ENCODE data around the gene TYW5. TPM values are rescaled to one million over a fixed set of nuclear protein-coding genes. Genes with fewer than 3 reads are reported as not detected.

The TYW5 gene
- total RNA-seq, 1 donor from 2014 or later, result 13.4 TPM

- intact Hi-C loops (cut with micrococcal nuclease), result no loop called here
These were observed 27.1 kb downstream of the TYW5 start for GRCh38 chr2:199928226-199928625.

DNA sequence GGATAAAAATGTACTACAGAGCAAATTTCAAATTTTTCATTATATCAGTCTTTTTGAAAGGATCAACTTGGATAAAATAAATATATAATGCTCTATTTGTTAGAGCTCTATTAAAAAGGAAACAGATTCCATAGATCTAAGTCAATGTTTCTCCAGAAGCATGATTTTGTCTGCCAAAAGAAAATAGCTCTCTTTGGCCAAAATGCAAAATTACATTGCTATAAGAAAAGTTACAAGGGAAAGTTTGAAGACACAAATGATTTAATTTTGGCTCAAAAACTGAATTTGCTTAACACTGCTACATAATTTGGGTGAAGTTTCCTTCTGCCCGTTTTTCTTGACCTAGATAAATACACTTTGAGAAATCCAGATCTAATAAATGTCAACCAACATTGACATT, 28.5 kb downstream of the TYW5 start:
- intact Hi-C loops (cut with micrococcal nuclease), result no loop called here

- intact Hi-C loops (cut with micrococcal nuclease), result no loop called here
These were observed 31.4 kb downstream of the TYW5 start for GRCh38 chr2:199923924-199924323.

DNA sequence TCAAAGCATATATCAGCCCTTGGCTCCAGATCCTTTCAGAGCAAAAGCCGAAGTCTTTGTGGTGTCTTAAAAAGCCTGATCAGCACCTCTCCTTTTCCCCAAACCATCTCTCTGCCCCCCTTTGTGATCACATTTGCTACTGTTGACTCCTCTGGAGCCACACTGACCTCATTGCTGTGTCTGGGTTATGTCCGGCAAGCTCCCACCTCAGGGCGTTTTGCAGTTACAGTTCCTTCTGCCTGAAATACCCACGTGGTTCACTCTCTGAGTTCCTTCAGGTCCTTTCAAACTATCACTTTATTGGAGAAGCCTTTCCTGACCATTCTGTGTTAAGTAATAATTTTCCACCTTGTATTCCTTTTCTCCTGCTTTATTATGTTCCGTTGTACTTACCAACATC, 32.4 kb downstream of the TYW5 start:
- intact Hi-C loops (cut with micrococcal nuclease), result no loop called here

GRCh38 chr2:199916980-199917379, 38.3 kb downstream of the TYW5 start:
- intact Hi-C loops (cut with micrococcal nuclease), result no loop called here

- intact Hi-C loops (cut with micrococcal nuclease), result loop anchor here (5.0 kb wide), 3 partner anchors 393 to 1538 kb away; partner anchors contain the start of genes CLK1, SPATS2L, STRADB and TRAK2
These were observed 40.8 kb downstream of the TYW5 start for GRCh38 chr2:199914372-199914958.

GRCh38 chr2:199912553-199913114, 42.7 kb downstream of the TYW5 start:
- intact Hi-C loops (cut with micrococcal nuclease), result loop anchor here (5.0 kb wide), 3 partner anchors 395 to 1540 kb away; partner anchors contain the start of genes CLK1, SPATS2L, STRADB and TRAK2

DNA sequence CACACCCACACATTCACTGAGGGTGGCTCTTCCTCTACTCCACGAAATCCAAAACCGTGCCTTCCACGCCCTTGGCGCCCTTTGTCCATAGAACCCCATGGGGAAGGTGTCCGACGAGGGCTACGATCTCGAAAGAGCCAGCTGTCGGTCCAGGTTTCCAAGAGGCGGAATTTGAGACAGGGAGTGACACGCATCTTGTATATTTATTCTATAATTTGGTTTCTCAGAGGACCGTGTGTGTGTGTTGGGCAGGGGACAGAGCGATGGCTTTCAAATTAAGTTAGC, 43.5 kb downstream of the TYW5 start:
- intact Hi-C loops (cut with micrococcal nuclease), result loop anchor here (1.0 to 5.0 kb wide), 16 partner anchors 21 to 1869 kb away; partner anchors contain the start of genes ALS2, BZW1, CLK1 and FTCDNL1

- intact Hi-C loops (cut with micrococcal nuclease), result loop anchor here (1.0 to 5.0 kb wide), 16 partner anchors 22 to 1870 kb away; partner anchors contain the start of genes ALS2, BZW1, CLK1 and FTCDNL1
These were observed 44.0 kb downstream of the TYW5 start, which contains the start of gene C2orf69 for GRCh38 chr2:199911052-199911876. Gene C2orf69, plus strand, starts transcription at chr2:199911293. Its CDS starts 146 bp downstream, at chr2:199911439.

GRCh38 chr2:199910338-199911051, 44.8 kb downstream of the TYW5 start:
- intact Hi-C loops (cut with micrococcal nuclease), result loop anchor here (1.0 to 5.0 kb wide), 16 partner anchors 22 to 1870 kb away; partner anchors contain the start of genes ALS2, BZW1, CLK1 and FTCDNL1

DNA sequence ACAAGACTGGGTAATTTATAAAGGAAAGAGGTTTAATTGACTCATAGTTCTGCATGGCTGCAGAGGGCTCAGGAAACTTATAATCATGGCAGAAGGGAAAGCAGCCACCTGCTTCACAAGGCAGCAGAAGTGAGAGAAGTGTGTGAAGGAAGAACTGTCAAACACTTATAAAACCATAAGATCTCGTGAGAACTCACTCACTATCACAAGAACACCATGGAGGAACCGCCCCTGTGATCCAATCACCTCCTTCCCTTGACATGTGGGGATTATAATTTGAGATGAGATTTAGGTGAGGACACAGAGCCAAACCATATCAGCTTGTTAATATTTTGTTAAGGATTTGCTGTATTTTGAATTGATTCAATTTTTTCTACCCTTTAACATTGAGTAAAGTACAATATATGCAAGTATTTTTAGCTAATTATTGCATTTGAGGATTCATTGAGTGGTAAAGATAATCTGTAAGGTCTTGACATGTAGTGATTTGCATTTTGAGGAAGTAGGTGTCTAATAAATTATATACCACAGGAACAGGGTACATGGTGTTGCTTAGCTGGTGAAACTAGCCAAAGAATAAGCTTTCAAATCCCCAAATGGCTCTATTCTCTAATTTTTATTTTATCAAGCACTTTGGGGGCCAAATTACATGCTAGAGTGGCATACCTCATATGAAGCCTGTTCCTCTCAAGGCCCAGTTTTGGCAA, 48.1 kb downstream of the TYW5 start:
- intact Hi-C loops (cut with micrococcal nuclease), result no loop called here

GRCh38 chr2:199903111-199903510, 52.2 kb downstream of the TYW5 start:
- intact Hi-C loops (cut with micrococcal nuclease), result no loop called here

DNA sequence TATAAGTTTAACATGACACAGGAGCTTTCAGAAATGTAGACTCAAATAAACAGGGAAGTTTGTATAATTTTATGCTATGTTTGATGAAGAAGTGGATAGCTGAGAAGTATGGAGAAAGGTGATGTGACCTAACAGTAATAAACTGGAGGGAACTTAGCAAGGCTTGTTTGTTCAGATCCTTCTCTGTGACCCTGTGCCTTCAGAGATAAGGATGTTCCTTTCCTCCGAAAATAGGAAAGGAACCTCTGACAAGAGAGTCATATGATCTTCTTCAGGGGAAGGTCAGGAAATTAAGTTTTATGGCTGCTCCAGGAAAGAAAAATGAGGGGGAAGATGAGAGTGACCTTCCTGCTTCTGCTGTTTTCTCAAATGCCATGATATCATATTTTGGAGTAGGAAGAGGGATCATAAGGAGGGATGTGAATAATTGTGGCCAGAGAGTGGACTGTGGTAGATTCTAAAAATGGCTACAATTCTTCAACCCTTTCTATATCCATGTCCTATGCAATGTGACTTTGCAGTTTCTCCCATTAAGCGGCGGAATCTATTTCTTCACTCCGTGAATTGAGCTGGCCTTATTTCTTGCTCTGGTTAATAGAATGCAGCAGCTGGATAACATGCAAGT, 52.7 kb downstream of the TYW5 start:
- intact Hi-C loops (cut with micrococcal nuclease), result no loop called here

GRCh38 chr2:199901942-199902341, 53.3 kb downstream of the TYW5 start:
- intact Hi-C loops (cut with micrococcal nuclease), result no loop called here

- intact Hi-C loops (cut with micrococcal nuclease), result no loop called here
These were observed 58.7 kb downstream of the TYW5 start for GRCh38 chr2:199896617-199897016.

DNA sequence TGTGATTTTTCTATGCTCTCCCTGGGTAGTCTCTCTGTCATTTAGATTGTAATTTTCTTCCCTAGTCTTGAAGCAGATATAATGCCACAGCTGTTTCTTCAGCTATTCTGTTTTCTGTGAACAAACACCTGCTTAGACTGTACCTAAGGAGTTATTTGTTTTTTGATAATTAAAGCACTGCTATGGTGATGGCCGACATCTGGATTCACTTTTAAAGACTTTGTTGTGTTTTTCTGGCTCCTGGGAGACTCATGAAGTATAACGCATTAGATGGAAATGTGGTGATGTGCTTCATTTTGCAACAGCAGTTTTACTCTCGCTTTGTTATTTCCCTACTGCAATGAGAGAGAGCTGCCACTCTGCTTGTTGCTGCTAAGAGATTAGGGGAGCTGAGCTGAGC, 59.9 kb downstream of the TYW5 start:
- intact Hi-C loops (cut with micrococcal nuclease), result no loop called here

GRCh38 chr2:199883474-199884212, 71.6 kb downstream of the TYW5 start:
- intact Hi-C loops (cut with micrococcal nuclease), result no loop called here

GRCh38 chr2:199882667-199883066, 72.6 kb downstream of the TYW5 start:
- intact Hi-C loops (cut with micrococcal nuclease), result no loop called here
